Omental fat pad (tissue), 4 donors: Measurements from ENCODE around the gene ARHGAP31. TPM values are rescaled to one million over a fixed set of nuclear protein-coding genes. Genes with fewer than 3 reads are reported as not detected.
"Not testable (repeated sequence)": the region's sequence is repeated elsewhere in the genome, so short reads cannot be mapped to it uniquely, and the experiment has no call there.

Source experiments
- ATAC-seq: fragments of 150-250 bp; one replicate; pipeline ENCODE4 v1.9.1; 2016; ENCODE audit warnings: mild to moderate bottlenecking, moderate library complexity; ENCODE audit not compliant: low FRiP score
- DNase-seq: peaks from one replicate; pipeline ENCODE4 v3.0.0-alpha.2; 2019; ENCODE audit warnings: low spot score
- total RNA-seq, 4 donors: library from RNA; depleted of rRNA; stranded (reverse); fragments of >200 nt; gene quantifications; one replicate each; pipeline ENCODE4 v1.1.0, GENCODE V29; 2016
- TF ChIP-seq, protein P1 (sequence below), 3 donors: fragments of 450-650 bp; IDR thresholded peaks; one replicate each; pipeline ENCODE4 v1.5.1; 2016 to 2017; ENCODE audit warnings: antibody characterized with exemption in 3 of 3, mild to moderate bottlenecking in 3 of 3, moderate library complexity in 2 of 3

ARHGAP31 gene
- total RNA-seq, 4 donors from 2014 or later, result 14.4 to 61.2 (median 36.6) TPM

GRCh38 chr3:119365418-119365817 is 71.2 kb downstream of the ARHGAP31 start:
- ATAC-seq (no peak), DNase-seq (no peak)
- TF ChIP-seq, protein P1, sequence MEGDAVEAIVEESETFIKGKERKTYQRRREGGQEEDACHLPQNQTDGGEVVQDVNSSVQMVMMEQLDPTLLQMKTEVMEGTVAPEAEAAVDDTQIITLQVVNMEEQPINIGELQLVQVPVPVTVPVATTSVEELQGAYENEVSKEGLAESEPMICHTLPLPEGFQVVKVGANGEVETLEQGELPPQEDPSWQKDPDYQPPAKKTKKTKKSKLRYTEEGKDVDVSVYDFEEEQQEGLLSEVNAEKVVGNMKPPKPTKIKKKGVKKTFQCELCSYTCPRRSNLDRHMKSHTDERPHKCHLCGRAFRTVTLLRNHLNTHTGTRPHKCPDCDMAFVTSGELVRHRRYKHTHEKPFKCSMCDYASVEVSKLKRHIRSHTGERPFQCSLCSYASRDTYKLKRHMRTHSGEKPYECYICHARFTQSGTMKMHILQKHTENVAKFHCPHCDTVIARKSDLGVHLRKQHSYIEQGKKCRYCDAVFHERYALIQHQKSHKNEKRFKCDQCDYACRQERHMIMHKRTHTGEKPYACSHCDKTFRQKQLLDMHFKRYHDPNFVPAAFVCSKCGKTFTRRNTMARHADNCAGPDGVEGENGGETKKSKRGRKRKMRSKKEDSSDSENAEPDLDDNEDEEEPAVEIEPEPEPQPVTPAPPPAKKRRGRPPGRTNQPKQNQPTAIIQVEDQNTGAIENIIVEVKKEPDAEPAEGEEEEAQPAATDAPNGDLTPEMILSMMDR (IDR thresholded peaks at IDR 0.05), result no peak

DNA sequence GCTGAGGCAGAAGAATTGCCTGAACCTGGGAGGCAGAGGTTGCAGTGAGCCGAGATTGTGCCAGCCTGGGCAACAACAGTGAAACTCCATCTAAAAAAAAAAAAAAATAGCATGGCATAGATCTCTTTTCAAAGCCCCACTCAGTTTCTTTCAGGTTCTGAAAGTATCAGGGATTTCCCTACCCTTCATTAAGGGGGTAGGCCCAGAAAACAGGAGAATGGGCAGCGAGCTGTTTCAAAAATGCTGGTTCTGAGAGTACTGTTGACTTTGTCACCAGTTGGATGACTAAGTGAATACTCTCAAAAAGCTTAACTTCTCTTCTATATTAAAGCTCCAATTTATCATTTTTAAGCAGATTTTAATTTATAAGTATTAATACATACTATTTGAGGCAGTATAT is 72.8 kb downstream of the ARHGAP31 start:
- TF ChIP-seq, protein P1 (IDR thresholded peaks at IDR 0.05), result no peak
- ATAC-seq (no peak), DNase-seq (no peak)

DNA sequence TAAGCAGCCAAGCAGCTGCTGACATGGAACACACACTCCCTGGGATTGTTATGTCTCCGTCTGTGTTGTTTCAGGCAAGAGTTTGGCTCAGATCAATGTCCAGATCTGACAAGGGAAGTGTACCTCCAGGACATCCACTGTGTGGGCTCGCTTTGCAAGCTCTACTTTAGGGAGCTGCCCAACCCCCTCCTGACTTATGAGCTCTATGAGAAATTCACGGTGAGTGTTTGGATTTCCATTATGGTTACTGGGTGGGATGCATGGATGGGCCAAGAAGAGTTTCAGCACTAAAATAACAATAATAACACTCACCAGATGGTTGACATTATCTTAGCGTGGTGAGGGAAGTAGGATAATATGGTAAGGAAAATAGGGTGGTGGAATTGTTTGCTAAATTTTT is 74.1 kb downstream of the ARHGAP31 start:
- TF ChIP-seq, protein P1 (IDR thresholded peaks at IDR 0.05), result no peak
- DNase-seq (no peak), ATAC-seq (no peak)

DNA sequence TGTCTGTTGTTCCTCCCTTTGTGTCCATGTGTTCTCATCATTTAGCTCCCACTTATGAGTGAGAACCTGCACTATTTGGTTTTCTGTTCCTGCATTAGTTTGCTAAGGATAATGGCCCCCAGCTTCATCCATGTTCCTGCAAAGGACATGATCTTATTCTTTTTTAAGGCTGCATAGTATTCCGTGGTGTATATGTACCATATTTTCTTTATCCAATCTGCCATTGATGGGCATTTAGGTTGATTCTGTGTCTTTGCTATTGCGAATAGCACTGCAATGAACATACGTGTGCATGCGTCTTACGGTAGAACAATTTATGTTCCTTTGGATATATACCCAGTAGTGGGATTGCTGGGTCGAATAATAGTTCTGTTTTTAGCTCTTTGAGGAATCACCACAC is 77.6 kb downstream of the ARHGAP31 start:
- ATAC-seq, DNase-seq: not testable (repeated sequence)

- ATAC-seq, result no peak
- TF ChIP-seq, protein P1 (IDR thresholded peaks at IDR 0.05), result no peak
- no peak for DNase-seq
These were observed 80.9 kb downstream of the ARHGAP31 start for GRCh38 chr3:119375106-119375505.

GRCh38 chr3:119375510-119375909 is 81.3 kb downstream of the ARHGAP31 start:
- DNase-seq, result no peak
- TF ChIP-seq, protein P1 (IDR thresholded peaks at IDR 0.05), result no peak
- ATAC-seq, result no peak

DNA sequence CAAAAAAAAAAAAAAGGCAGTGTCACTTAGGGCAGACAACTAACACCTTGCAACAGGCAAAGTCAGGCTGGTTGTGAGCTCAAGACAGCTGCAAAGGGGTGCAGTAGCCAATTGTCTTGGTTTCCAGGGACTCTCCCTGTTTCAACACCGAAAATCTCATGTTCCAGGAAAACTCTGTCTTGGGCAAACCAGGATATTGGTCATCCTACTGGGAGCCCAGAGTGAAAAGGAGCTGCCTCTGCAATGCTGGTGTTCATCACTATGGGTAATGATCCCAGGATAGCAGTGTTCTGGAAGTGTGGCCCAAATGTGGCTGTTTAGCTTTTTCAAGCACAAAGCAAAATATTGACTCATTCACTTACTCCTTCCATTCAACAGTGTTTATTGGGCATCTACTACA is 82.6 kb downstream of the ARHGAP31 start:
- no peak for ATAC-seq
- DNase-seq, result no peak
- TF ChIP-seq, protein P1 (IDR thresholded peaks at IDR 0.05), result no peak
